Ovary (tissue), 3 donors: ENCODE results near the gene FOLR1.

Experiments
- CTCF ChIP-seq, 3 donors: fragments of 450-650 bp in 2 of 3; fragments of 200-600 bp in 1 of 3; IDR thresholded peaks; one replicate each; pipeline versions ENCODE4 v1.5.1 to v1.8.0; 2016 to 2022; ENCODE audit warnings: antibody characterized with exemption in 3 of 3, mild to moderate bottlenecking in 1 of 3
- EP300 ChIP-seq: sonication (generic); formaldehyde crosslinking; IDR thresholded peaks from one replicate; pipeline ENCODE4 v1.6.1; 2017; ENCODE audit warnings: antibody characterized with exemption
- POLR2A ChIP-seq: fragments of 450-650 bp; IDR thresholded peaks from one replicate; pipeline ENCODE4 v1.6.1; 2017; ENCODE audit warnings: antibody characterized with exemption, mild to moderate bottlenecking, moderate library complexity
- donor health status: DM: no; HTN: no; CAD: no.

GRCh38 chr11:72229925-72230763 lies 38.2 kb downstream of the FOLR1 start:
- TF ChIP-seq POLR2A (no peak), CTCF (IDR thresholded peaks at IDR 0.05) (no peak), EP300 (no peak)
